SU-DHL-6 (cell line): ENCODE measurements around the gene VPS35L.
A peak's percentile ranks its signal among the peaks of the same experiment; 100 is the strongest.

ENCODE experiments used
- H2AFZ ChIP-seq: fragments of 200-600 bp; sonication (generic); 2 replicates; pipeline ENCODE4 v1.6.1; 2014; ENCODE audit warnings: low read depth, mild to moderate bottlenecking, moderate library complexity, mixed read lengths, antibody characterized with exemption, low read length; ENCODE audit not compliant: severe bottlenecking
- H3F3A ChIP-seq: fragments of 200-600 bp; shearing (Covaris generic); 2 replicates; pipeline ENCODE4 v1.6.0; 2016; ENCODE audit warnings: antibody characterized with exemption, mild to moderate bottlenecking; ENCODE audit not compliant: insufficient read depth
- H3K27ac ChIP-seq: fragments of 200-600 bp; sonication (generic); 2 replicates; pipeline ENCODE4 v1.5.1; 2016; ENCODE audit warnings: low read depth, mild to moderate bottlenecking, low read length, moderate library complexity, mixed read lengths
- H3K27me3 ChIP-seq: fragments of 200-600 bp; sonication (generic), shearing (Covaris generic); 2 replicates; pipeline ENCODE4 v1.6.0; 2014; ENCODE audit warnings: mild to moderate bottlenecking, low read length
- H3K36me3 ChIP-seq: fragments of 200-600 bp; sonication (generic); 2 replicates; pipeline ENCODE4 v1.6.1; 2014; ENCODE audit warnings: mild to moderate bottlenecking, low read length, mixed read lengths
- H3K4me2 ChIP-seq: fragments of 300-600, 200-600 bp; shearing (Covaris generic), sonication (generic); 2 replicates; pipeline ENCODE4 v1.6.0; 2014; ENCODE audit warnings: low read length, low read depth, mild to moderate bottlenecking; ENCODE audit not compliant: poor library complexity, severe bottlenecking
- H3K4me3 ChIP-seq: fragments of 200-600 bp; sonication (generic); 2 replicates; pipeline ENCODE4 v1.5.1; 2014; ENCODE audit warnings: antibody characterized with exemption, low read length, mild to moderate bottlenecking, mixed read lengths; ENCODE audit not compliant: insufficient read depth, poor library complexity, severe bottlenecking
- H3K79me2 ChIP-seq: fragments of 200-600 bp; sonication (generic); 2 replicates; pipeline ENCODE4 v1.6.1; 2014; ENCODE audit warnings: mild to moderate bottlenecking, low read length, moderate library complexity; ENCODE audit not compliant: insufficient read depth
- H3K9ac ChIP-seq: fragments of 200-600 bp; sonication (generic); 2 replicates; pipeline ENCODE4 v1.7.0; 2014; ENCODE audit warnings: mild to moderate bottlenecking, low read length
- H3K9me2 ChIP-seq: fragments of 200-600 bp; sonication (generic); replicated peaks from 2 replicates; pipeline ENCODE4 v1.6.1; 2014; ENCODE audit warnings: low read length; ENCODE audit not compliant: insufficient read depth
- H3K9me3 ChIP-seq: fragments of 200-600 bp; sonication (generic); 2 replicates; pipeline ENCODE4 v1.6.1; 2014; ENCODE audit warnings: low read length, mixed read lengths; ENCODE audit not compliant: insufficient read depth
- H4K20me1 ChIP-seq: fragments of 200-600 bp; sonication (generic); 2 replicates; pipeline ENCODE4 v1.6.1; 2014; ENCODE audit warnings: low read depth, mild to moderate bottlenecking, antibody characterized with exemption, low read length, moderate library complexity, mixed read lengths
- CTCF ChIP-seq: fragments of 200-600 bp; sonication (generic); IDR thresholded peaks from one replicate; pipeline ENCODE4 v1.5.1; 2017; ENCODE audit warnings: antibody characterized with exemption, mild to moderate bottlenecking, low read length, moderate library complexity; ENCODE audit not compliant: insufficient read depth, poor library complexity, severe bottlenecking
- EZH2phosphoT487 ChIP-seq: fragments of 200-600 bp; sonication (generic), shearing (Covaris generic); conservative IDR thresholded peaks from 2 replicates; pipeline ENCODE4 v1.6.1; 2018; ENCODE audit warnings: mild to moderate bottlenecking, antibody characterized with exemption, low read length, moderate library complexity, mixed read lengths

The VPS35L gene

DNA sequence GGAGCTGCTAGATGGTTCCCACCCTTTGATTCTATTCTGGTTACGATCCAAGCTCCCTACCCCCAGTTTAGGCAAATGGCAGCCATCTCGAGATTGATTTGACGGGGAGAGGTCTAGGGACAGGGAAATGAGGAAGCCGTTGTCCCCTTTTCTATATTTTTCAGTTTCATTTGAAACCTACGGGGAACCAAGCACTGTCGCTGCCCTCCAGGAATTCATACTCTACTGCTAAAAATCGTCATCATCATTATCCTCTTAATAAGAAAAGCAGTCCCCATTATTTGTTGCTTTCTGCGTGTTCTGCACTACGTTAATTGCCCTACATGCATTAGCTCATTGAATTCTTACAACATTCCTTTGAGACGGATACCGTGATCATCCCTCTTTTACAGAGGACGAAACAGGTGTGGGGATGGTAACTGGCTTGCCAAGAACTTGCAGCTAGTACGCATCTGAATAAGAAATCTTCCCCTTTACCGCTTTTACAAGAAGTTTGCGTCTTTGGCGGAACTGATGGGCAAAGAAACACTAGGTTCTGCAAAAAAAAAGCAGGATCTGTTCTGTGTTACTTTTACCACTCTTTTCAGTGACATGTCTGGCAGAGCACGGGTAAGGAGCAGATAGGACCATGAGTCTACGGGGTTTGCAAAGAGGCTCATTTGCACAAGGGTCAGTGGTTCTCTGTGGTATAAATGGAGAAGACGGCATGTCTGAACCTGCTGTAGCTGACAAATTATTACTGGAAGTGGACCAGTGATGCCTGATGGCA is 30.7 kb upstream of the VPS35L start:
- H3K9me2 ChIP-seq, result no peaks in the 10 kb centered on the region
- H3K9ac ChIP-seq, result peak overlapping the region; percentile 93
- no peaks in the 10 kb centered on the region for H4K20me1 ChIP-seq
- TF ChIP-seq EZH2phosphoT487 (no peak), CTCF (no peak)
- H2AFZ ChIP-seq, result peak overlapping the region; percentile 93
- peaks cover 10% of the 10 kb centered on the region for H3F3A ChIP-seq
- H3K27ac ChIP-seq, result no peak overlapping the region
- peaks cover 45% of the 10 kb centered on the region for H3K79me2 ChIP-seq
- H3K4me2 ChIP-seq, result peak overlapping the region; percentile 88
- H3K36me3 ChIP-seq, result peaks cover 14% of the 10 kb centered on the region
- H3K4me3 ChIP-seq, result peak overlapping the region; percentile 97
- H3K27me3 ChIP-seq, result no peaks in the 10 kb centered on the region
- H3K9me3 ChIP-seq, result no peaks in the 10 kb centered on the region

GRCh38 chr16:19525385-19525723 is 30.1 kb upstream of the VPS35L start:
- no peaks in the 10 kb centered on the region for H3K9me2 ChIP-seq
- H3K9ac ChIP-seq, result 0 out of 2 replicates have a peak overlapping the region, but pooled peaks have one; percentile 93
- H2AFZ ChIP-seq, result no peak overlapping the region
- H3K36me3 ChIP-seq, result peaks cover 14% of the 10 kb centered on the region
- no peaks in the 10 kb centered on the region for H4K20me1 ChIP-seq
- TF ChIP-seq EZH2phosphoT487, result no peak
- no peak for TF ChIP-seq CTCF
- peaks cover 10% of the 10 kb centered on the region for H3F3A ChIP-seq
- H3K27ac ChIP-seq, result no peak overlapping the region
- peaks cover 39% of the 10 kb centered on the region for H3K79me2 ChIP-seq
- no peaks in the 10 kb centered on the region for H3K9me3 ChIP-seq
- no peaks in the 10 kb centered on the region for H3K27me3 ChIP-seq
- H3K4me3 ChIP-seq, result no peak overlapping the region
- H3K4me2 ChIP-seq, result peak overlapping the region; percentile 88

GRCh38 chr16:19527161-19527560 is 28.3 kb upstream of the VPS35L start:
- TF ChIP-seq EZH2phosphoT487 (no peak), CTCF (no peak)
- H3K36me3 ChIP-seq, result peaks cover 17% of the 10 kb centered on the region
- no peaks in the 10 kb centered on the region for H3K9me2 ChIP-seq
- no peaks in the 10 kb centered on the region for H3K27me3 ChIP-seq
- H2AFZ ChIP-seq, result no peak overlapping the region
- H3K79me2 ChIP-seq, result peaks cover 25% of the 10 kb centered on the region
- H3K27ac ChIP-seq, result no peak overlapping the region
- peak overlapping the region; percentile 88 for H3K4me2 ChIP-seq
- H3K4me3 ChIP-seq, result no peak overlapping the region
- no peaks in the 10 kb centered on the region for H4K20me1 ChIP-seq
- H3K9me3 ChIP-seq, result no peaks in the 10 kb centered on the region
- no peak overlapping the region for H3K9ac ChIP-seq
- peaks cover 10% of the 10 kb centered on the region for H3F3A ChIP-seq
